SW 1271 (cell line): ENCODE measurements around the gene CIBAR2.

Source experiments
- DNase-seq, 2 experiments: peaks; one replicate each; lab custom pipeline; 2025; lab: John Stamatoyannopoulos, UW

Gene CIBAR2

GRCh38 chr16:85144026-85144915 lies 32.0 kb upstream of the CIBAR2 start:
- no peak for DNase-seq

GRCh38 chr16:85142771-85143211 lies 30.5 kb upstream of the CIBAR2 start:
- no peak for DNase-seq

GRCh38 chr16:85142129-85142513 lies 29.8 kb upstream of the CIBAR2 start:
- DNase-seq = no peak

GRCh38 chr16:85141491-85142128 lies 29.3 kb upstream of the CIBAR2 start:
- no peak for DNase-seq

GRCh38 chr16:85140455-85141012 lies 28.3 kb upstream of the CIBAR2 start:
- no peak for DNase-seq

GRCh38 chr16:85139881-85140339 lies 27.6 kb upstream of the CIBAR2 start:
- DNase-seq = no peak

GRCh38 chr16:85138825-85139627 lies 26.8 kb upstream of the CIBAR2 start:
- DNase-seq = no peak

- no peak for DNase-seq
Measured at GRCh38 chr16:85138073-85138824, 26.0 kb upstream of the CIBAR2 start.

- DNase-seq = no peak
Measured at GRCh38 chr16:85137323-85138072, 25.2 kb upstream of the CIBAR2 start.

GRCh38 chr16:85136702-85137322 lies 24.5 kb upstream of the CIBAR2 start:
- DNase-seq = no peak

- DNase-seq = no peak
Measured at GRCh38 chr16:85136213-85136701, 24.0 kb upstream of the CIBAR2 start.

- DNase-seq = no peak
Measured at GRCh38 chr16:85134789-85135142, 22.5 kb upstream of the CIBAR2 start.

- DNase-seq = no peak
Measured at GRCh38 chr16:85134076-85134788, 22.0 kb upstream of the CIBAR2 start.

GRCh38 chr16:85133290-85133599 lies 21.0 kb upstream of the CIBAR2 start:
- no peak for DNase-seq

GRCh38 chr16:85132456-85133289 lies 20.4 kb upstream of the CIBAR2 start:
- DNase-seq = no peak

- DNase-seq = no peak
Measured at GRCh38 chr16:85130705-85131028, 18.4 kb upstream of the CIBAR2 start.

- no peak for DNase-seq
Measured at GRCh38 chr16:85129876-85130704, 17.8 kb upstream of the CIBAR2 start.
